ENCODE measurements around the gene FAM120B.

The FAM120B gene

GRCh38 chr6:170287371-170287876 lies 19.1 kb upstream of the FAM120B start:
- no peak for DNase-seq

GRCh38 chr6:170288091-170288631 lies 18.4 kb upstream of the FAM120B start:
- no peak for DNase-seq

GRCh38 chr6:170288852-170289179 lies 17.7 kb upstream of the FAM120B start:
- DNase-seq = no peak

GRCh38 chr6:170289180-170289931 lies 17.2 kb upstream of the FAM120B start:
- peak; percentile 49 for DNase-seq

GRCh38 chr6:170289951-170290295 lies 16.6 kb upstream of the FAM120B start:
- peak; percentile 37 for DNase-seq

- peak; percentile 50 for DNase-seq
Observed at GRCh38 chr6:170290296-170291128, 16.0 kb upstream of the FAM120B start, which contains the start of gene DLL1. TSS of gene DLL1 (minus strand) at chr6:170291078. CDS start at chr6:170290139, 939 bp downstream.

- DNase-seq = peak; percentile 64
Observed at GRCh38 chr6:170291271-170292110, 15.1 kb upstream of the FAM120B start.

GRCh38 chr6:170292111-170292406 lies 14.5 kb upstream of the FAM120B start:
- no peak for DNase-seq

- peak; percentile 34 for DNase-seq
Observed at GRCh38 chr6:170292407-170293158, 14.0 kb upstream of the FAM120B start.

- no peak for DNase-seq
Observed at GRCh38 chr6:170293341-170294231, 13.0 kb upstream of the FAM120B start.

- DNase-seq = no peak
Observed at GRCh38 chr6:170294298-170294730, 12.2 kb upstream of the FAM120B start.

GRCh38 chr6:170294813-170295509 lies 11.6 kb upstream of the FAM120B start:
- peak; percentile 18 for DNase-seq

- peak; percentile 58 for DNase-seq
Observed at GRCh38 chr6:170295510-170296422, 10.8 kb upstream of the FAM120B start.

GRCh38 chr6:170296423-170296745 lies 10.2 kb upstream of the FAM120B start:
- no peak for DNase-seq

- no peak for DNase-seq
Observed at GRCh38 chr6:170296746-170297575, 9.6 kb upstream of the FAM120B start.

GRCh38 chr6:170297576-170298330 lies 8.8 kb upstream of the FAM120B start:
- DNase-seq = no peak

- DNase-seq = no peak
Observed at GRCh38 chr6:170298688-170299087, 7.9 kb upstream of the FAM120B start.

- no peak for DNase-seq
Observed at GRCh38 chr6:170301184-170301583, 5.4 kb upstream of the FAM120B start.

All from CD4-positive, alpha-beta T cell treated with Interleukin-17A for 4 hours (primary cell).